Caco-2 (cell line): ENCODE measurements around the gene DNPH1. TPM values are rescaled to one million over a fixed set of nuclear protein-coding genes. Genes with fewer than 3 reads are reported as not detected.

Experiments used
- BruUV-seq: library from RNA; stranded (reverse); fragments of 400-500 nt; replicated peaks from 2 replicates; lab custom pipeline; 2021; lab: Mats Ljungman, UMichigan
- CTCF ChIA-PET: fragments of 300-600 bp; sonication (Branson Sonifier 250); formaldehyde crosslinking; loops from one replicate; lab custom pipeline; 2022; ENCODE audit warnings: antibody characterized with exemption; lab: Charles Lee
- POLR2A ChIA-PET: fragments of 300-600 bp; sonication (Branson Sonifier 250); formaldehyde crosslinking; loops from one replicate; lab custom pipeline; 2022; ENCODE audit warnings: antibody characterized with exemption; lab: Charles Lee
- DNase-seq, 2 experiments: peaks; one replicate each; pipeline versions ENCODE4 v3.0.0 to v3.0.0-alpha.2; 2020 to 2022
- H3K27me3 ChIP-seq: replicated peaks from 2 replicates; pipeline ENCODE4 v1.6.0; 2011; ENCODE audit warnings: low read length; ENCODE audit not compliant: control insufficient read depth, insufficient read depth
- H3K36me3 ChIP-seq: 2 replicates; pipeline ENCODE4 v1.5.1; 2011; ENCODE audit warnings: low read length; ENCODE audit not compliant: control insufficient read depth, insufficient read depth
- H3K4me1 ChIP-seq: fragments of 250-450 bp; sonication (Bioruptor Pico); 2 replicates; pipeline ENCODE4 v1.5.1; 2020; ENCODE audit warnings: mild to moderate bottlenecking
- H3K4me3 ChIP-seq: 2 replicates; pipeline ENCODE4 v1.5.1; 2011; ENCODE audit warnings: low read depth, mild to moderate bottlenecking, control low read depth, low read length
- H3K9me3 ChIP-seq: fragments of 250-450 bp; sonication (Bioruptor Pico); 2 replicates; pipeline ENCODE4 v1.5.1; 2020; ENCODE audit warnings: mild to moderate bottlenecking, moderate library complexity
- H3K27ac Mint-ChIP-seq: one replicate; pipeline ENCODE4 v1.8.0; 2022; ENCODE audit warnings: mixed read lengths; ENCODE audit not compliant: unreplicated experiment
- H3K27me3 Mint-ChIP-seq: one replicate; pipeline ENCODE4 v1.8.0; 2022; ENCODE audit warnings: mixed read lengths; ENCODE audit not compliant: insufficient read depth, unreplicated experiment
- H3K36me3 Mint-ChIP-seq: one replicate; pipeline ENCODE4 v1.8.0; 2022; ENCODE audit warnings: mild to moderate bottlenecking, mixed read lengths; ENCODE audit not compliant: insufficient read depth, unreplicated experiment
- H3K4me1 Mint-ChIP-seq: one replicate; pipeline ENCODE4 v1.8.0; 2022; ENCODE audit warnings: low read depth, mixed read lengths; ENCODE audit not compliant: unreplicated experiment
- H3K4me3 Mint-ChIP-seq: one replicate; pipeline ENCODE4 v1.8.0; 2022; ENCODE audit warnings: mild to moderate bottlenecking, moderate library complexity, mixed read lengths; ENCODE audit not compliant: unreplicated experiment
- H3K9me3 Mint-ChIP-seq: one replicate; pipeline ENCODE4 v1.8.0; 2022; ENCODE audit warnings: mixed read lengths; ENCODE audit not compliant: unreplicated experiment
- intact Hi-C: fragments of 100-400 bp; cut with micrococcal nuclease; formaldehyde crosslinking; loops from one replicate; pipeline ENCODE4 v1.10.0; 2022; ENCODE audit not compliant: unreplicated experiment
- total RNA-seq: library from RNA; stranded (reverse); gene quantifications from 2 replicates; pipeline ENCODE4 v1.2.3, GENCODE V29; 2022
- TF ChIP-seq, protein P1 (sequence below), 2 experiments: fragments of 200-600 bp in 1 of 2; IDR thresholded peaks; 1 replicate in 1 of 2; 2 replicates in 1 of 2; pipeline versions ENCODE4 v1.5.1 to v1.8.0; 2011 to 2022; ENCODE audit warnings: antibody characterized with exemption in 1 of 2, control low read depth in 1 of 2, inconsistent platforms in 1 of 2, low read depth in 1 of 2, low read length in 1 of 2, mild to moderate bottlenecking in 1 of 2, moderate library complexity in 1 of 2; ENCODE audit not compliant: insufficient read depth in 1 of 2, severe bottlenecking in 1 of 2, unreplicated experiment in 1 of 2

Gene DNPH1
- total RNA-seq, 1 experiment from 2014 or later: 62.6 TPM

DNA sequence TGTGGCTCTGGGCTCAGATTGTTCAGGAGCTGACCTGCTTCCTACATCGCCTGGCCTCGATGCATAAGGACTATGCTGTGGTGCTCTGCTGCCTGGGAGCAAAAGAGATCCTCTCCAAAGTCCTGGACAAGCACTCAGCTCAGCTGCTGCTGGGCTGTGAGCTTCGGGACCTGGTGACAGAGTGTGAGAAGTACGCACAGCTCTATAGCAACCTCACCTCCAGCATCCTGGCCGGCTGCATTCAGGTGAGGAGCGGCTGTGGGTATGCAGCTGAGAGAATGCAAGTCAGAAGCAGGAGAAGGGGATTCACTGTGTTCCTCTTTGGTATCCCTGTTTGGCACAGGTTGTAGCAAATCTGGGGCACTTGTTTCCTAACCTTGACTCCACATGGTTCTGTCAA, 29.4 kb downstream of the DNPH1 start:
- Mint-ChIP-seq H3K36me3 (no peaks in the 10 kb centered on the region), H3K27ac (no peak overlapping the region), H3K4me1 (no peaks in the 10 kb centered on the region), H3K27me3 (no peaks in the 10 kb centered on the region), H3K9me3 (no peaks in the 10 kb centered on the region), H3K4me3 (no peak overlapping the region)
- ChIA-PET POLR2A (no interaction called here), CTCF (no interaction called here)
- TF ChIP-seq, protein P1, sequence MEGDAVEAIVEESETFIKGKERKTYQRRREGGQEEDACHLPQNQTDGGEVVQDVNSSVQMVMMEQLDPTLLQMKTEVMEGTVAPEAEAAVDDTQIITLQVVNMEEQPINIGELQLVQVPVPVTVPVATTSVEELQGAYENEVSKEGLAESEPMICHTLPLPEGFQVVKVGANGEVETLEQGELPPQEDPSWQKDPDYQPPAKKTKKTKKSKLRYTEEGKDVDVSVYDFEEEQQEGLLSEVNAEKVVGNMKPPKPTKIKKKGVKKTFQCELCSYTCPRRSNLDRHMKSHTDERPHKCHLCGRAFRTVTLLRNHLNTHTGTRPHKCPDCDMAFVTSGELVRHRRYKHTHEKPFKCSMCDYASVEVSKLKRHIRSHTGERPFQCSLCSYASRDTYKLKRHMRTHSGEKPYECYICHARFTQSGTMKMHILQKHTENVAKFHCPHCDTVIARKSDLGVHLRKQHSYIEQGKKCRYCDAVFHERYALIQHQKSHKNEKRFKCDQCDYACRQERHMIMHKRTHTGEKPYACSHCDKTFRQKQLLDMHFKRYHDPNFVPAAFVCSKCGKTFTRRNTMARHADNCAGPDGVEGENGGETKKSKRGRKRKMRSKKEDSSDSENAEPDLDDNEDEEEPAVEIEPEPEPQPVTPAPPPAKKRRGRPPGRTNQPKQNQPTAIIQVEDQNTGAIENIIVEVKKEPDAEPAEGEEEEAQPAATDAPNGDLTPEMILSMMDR (IDR thresholded peaks at IDR 0.05; ENCODE audit: insufficient read depth in 1 of 2, low read depth in 1 of 2, low read length in 1 of 2, severe bottlenecking in 1 of 2, unreplicated experiment in 1 of 2): no peak
- BruUV-seq: no TSS peak
- peak in 1 of 2 experiments; percentile 7 for DNase-seq
- H3K4me1 ChIP-seq: no peaks in the 10 kb centered on the region
- H3K9me3 ChIP-seq: no peaks in the 10 kb centered on the region
- intact Hi-C loops: no loop called here
- no peaks in the 10 kb centered on the region for H3K36me3 ChIP-seq
- H3K27me3 ChIP-seq: no peaks in the 10 kb centered on the region; the same call in 1 of the 2 replicates
- no peak overlapping the region for H3K4me3 ChIP-seq

DNA sequence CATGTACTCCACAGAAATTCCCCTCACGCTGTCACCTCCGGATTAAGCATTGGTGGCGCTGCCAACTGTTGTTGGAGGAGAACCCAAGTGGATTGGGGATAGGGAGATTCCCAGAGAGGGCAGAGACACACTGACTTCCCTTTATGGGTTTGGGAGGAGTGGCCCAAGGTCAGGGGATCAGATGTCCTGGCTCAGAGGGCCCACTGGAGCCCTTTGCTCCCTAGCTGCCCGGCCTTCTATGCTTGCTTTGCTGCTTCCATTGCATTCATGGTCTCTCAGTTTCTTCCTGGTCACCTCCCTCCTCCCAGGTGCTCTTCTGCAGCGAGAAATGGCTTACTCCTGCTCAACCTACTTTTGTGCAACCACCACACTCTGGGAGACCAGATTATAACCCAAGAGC, 32.9 kb downstream of the DNPH1 start:
- DNase-seq: no peak
- no peaks in the 10 kb centered on the region for H3K9me3 ChIP-seq
- H3K4me3 ChIP-seq: no peak overlapping the region
- intact Hi-C loops: no loop called here
- POLR2A ChIA-PET: no interaction called here
- H3K36me3 Mint-ChIP-seq: no peaks in the 10 kb centered on the region
- no peaks in the 10 kb centered on the region for H3K27me3 ChIP-seq
- H3K9me3 Mint-ChIP-seq: no peaks in the 10 kb centered on the region
- no peaks in the 10 kb centered on the region for H3K4me1 ChIP-seq
- peaks cover 5% of the 10 kb centered on the region for H3K4me1 Mint-ChIP-seq
- TF ChIP-seq, protein P1 (IDR thresholded peaks at IDR 0.05; ENCODE audit: insufficient read depth in 1 of 2, low read depth in 1 of 2, low read length in 1 of 2, severe bottlenecking in 1 of 2, unreplicated experiment in 1 of 2): no peak
- BruUV-seq: no TSS peak
- CTCF ChIA-PET: no interaction called here
- no peaks in the 10 kb centered on the region for H3K27me3 Mint-ChIP-seq
- no peak overlapping the region for H3K27ac Mint-ChIP-seq
- no peak overlapping the region for H3K4me3 Mint-ChIP-seq
- H3K36me3 ChIP-seq: no peaks in the 10 kb centered on the region

DNA sequence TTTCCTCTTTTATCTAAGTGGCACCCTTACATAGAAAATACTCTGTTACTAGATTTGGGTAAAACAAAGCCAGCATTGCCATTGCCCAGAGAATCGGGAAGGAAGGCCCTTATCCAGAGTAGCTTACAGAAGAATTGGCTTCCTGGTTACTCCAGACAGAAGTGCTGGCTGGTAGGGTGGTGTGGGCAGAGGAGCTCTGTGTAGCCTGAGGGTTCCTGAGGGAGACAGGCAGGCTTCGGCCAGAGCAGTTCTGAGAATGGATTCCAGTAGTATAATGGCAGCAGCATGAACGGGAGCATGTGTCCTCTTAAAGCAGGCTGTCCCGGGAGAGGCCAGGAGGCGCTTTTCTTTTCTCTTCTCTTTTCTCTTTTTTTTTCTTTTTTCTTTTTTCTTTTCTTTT, 35.4 kb downstream of the DNPH1 start:
- H3K36me3 ChIP-seq: no peaks in the 10 kb centered on the region
- H3K4me1 Mint-ChIP-seq: peaks cover 5% of the 10 kb centered on the region
- no TSS peak for BruUV-seq

More for the DNA sequence above, 35.4 kb downstream of the DNPH1 start:
- DNase-seq: no peak
- intact Hi-C loops: no loop called here
- Mint-ChIP-seq H3K4me3 (no peak overlapping the region), H3K9me3 (no peaks in the 10 kb centered on the region), H3K27ac (no peak overlapping the region), H3K36me3 (no peaks in the 10 kb centered on the region), H3K27me3 (no peaks in the 10 kb centered on the region)
- ChIA-PET CTCF (no interaction called here), POLR2A (no interaction called here)
- H3K4me1 ChIP-seq: no peaks in the 10 kb centered on the region
- TF ChIP-seq, protein P1 (IDR thresholded peaks at IDR 0.05; ENCODE audit: insufficient read depth in 1 of 2, low read depth in 1 of 2, low read length in 1 of 2, severe bottlenecking in 1 of 2, unreplicated experiment in 1 of 2): no peak
- no peaks in the 10 kb centered on the region for H3K27me3 ChIP-seq
- no peak overlapping the region for H3K4me3 ChIP-seq
- no peaks in the 10 kb centered on the region for H3K9me3 ChIP-seq
